ENCODE data around the gene MIAT. TPM values are rescaled to one million over a fixed set of nuclear protein-coding genes. Genes with fewer than 3 reads are reported as not detected.
A peak's percentile ranks its signal among the peaks of the same experiment; 100 is the strongest.
"Not testable (repeated sequence)": the region's sequence is repeated elsewhere in the genome, so short reads cannot be mapped to it uniquely, and the experiment has no call there.

Gene MIAT
- polyA plus RNA-seq = 1 to 10 TPM in 1 of 4 donors, under 1 TPM in 2, not detected in 1; 0.27 to 1.3 (median 0.58) TPM
- long read RNA-seq, donor 1, full-length matches to known transcripts = 2 of 2 reads
- long read RNA-seq, donor 1, partial matches to known transcripts = 0 of 2 reads
- long read RNA-seq, donor 1, other reads (novel, unspliced or antisense) = 0 of 2 reads
- long read RNA-seq, donor 2 = 0 reads
- long read RNA-seq, donor 3 = 0 reads
- long read RNA-seq, donor 4, full-length matches to known transcripts = 1 of 1 reads
- long read RNA-seq, donor 4, partial matches to known transcripts = 0 of 1 reads
- long read RNA-seq, donor 4, other reads (novel, unspliced or antisense) = 0 of 1 reads
- long read RNA-seq, donor 5 = 0 reads
- long read RNA-seq, donor 6 = 0 reads
- long read RNA-seq, donor 7 = 0 reads
- long read RNA-seq, donor 8 = 0 reads
- long read RNA-seq, donor 9, full-length matches to known transcripts = 1 of 1 reads
- long read RNA-seq, donor 9, partial matches to known transcripts = 0 of 1 reads
- long read RNA-seq, donor 9, other reads (novel, unspliced or antisense) = 0 of 1 reads
- long read RNA-seq, donor 10, full-length matches to known transcripts = 1 of 1 reads
- long read RNA-seq, donor 10, partial matches to known transcripts = 0 of 1 reads
- long read RNA-seq, donor 10, other reads (novel, unspliced or antisense) = 0 of 1 reads

DNA sequence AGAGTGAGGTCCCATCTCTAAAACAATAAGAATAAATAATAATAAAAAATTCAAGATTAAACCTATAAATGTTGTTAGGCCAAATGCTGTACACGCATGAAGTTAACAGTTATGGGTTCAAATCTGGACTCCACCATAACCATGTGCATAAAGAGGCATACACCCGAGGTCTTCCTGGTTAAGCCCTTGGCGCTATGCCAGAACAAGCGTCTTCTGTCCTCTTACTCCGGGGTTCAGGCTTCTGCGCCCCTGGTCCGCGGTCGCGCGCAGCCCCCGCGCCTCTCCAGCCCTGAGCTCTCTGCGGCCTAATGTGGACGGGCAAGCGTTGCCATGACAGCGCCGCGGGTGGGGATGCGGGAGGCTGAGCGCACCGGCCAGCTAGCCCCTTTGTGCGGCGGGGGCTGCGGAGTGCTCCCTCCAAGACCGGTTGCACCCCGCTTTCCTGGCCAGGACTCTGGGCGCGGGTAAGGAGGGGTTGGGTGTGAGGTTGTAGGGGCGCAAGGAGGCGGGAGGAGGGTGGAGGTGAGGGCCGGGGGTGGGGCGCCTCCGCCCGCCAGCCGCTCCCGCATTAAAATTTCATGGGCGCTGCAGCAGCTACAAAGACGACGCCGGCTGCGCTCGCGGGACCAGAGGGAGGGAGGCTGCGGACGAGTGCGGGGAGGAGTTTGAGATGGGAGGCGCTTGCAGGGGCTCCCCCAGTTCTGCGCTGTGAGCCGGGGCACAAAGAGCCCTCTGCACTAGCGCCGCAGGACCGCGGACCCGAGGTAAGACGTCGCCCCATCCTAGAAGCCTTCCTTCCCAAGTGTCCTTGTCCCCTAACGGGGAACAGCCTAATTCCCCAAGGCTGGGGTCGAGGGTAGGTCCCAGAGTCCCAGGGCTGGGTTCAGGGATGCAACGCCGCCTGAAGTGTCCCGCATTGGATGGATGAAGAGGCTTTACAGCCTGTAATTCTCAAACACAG is at the start of gene MIAT:
Gene MIAT (plus strand): TSS at position 698 of the 961 bp plus-strand sequence.
- Histone ChIP-seq H3K4me3 (ENCODE audit: low read depth in 1 of 3, low read length in 3 of 3) (peak within 1 kb of the TSS in 2 of 3 donors; percentile 28 to 30), H3K36me3 (ENCODE audit: control insufficient read depth in 3 of 3, insufficient read depth in 2 of 3, low read depth in 1 of 3, low read length in 3 of 3) (no peaks in the 10 kb centered on the region), H3K4me1 (ENCODE audit: control insufficient read depth in 3 of 3, insufficient read depth in 2 of 3, low read depth in 1 of 3, low read length in 2 of 3) (peaks cover 0 to 11% (median 4%) of the 10 kb centered on the region in 3 donors), H3K27ac (ENCODE audit: low read depth in 1 of 3, low read length in 2 of 3) (no peak within 1 kb of the TSS), H3K27me3 (ENCODE audit: control insufficient read depth in 3 of 3, insufficient read depth in 3 of 3, low read length in 3 of 3) (peaks cover 0 to 63% (median 8%) of the 10 kb centered on the region in 3 donors), H3K9me3 (ENCODE audit: control insufficient read depth in 2 of 2, insufficient read depth in 1 of 2, low read depth in 1 of 2, low read length in 1 of 2) (no peaks in the 10 kb centered on the region)
- 1 to 3% (median 1%) methylated on average over 61 to 62 of the region's 62 CpGs for WGBS, 3 donors
- no peak for FAIRE-seq
- peak in 1 of 2 donors; percentile 26 for DNase-seq

DNA sequence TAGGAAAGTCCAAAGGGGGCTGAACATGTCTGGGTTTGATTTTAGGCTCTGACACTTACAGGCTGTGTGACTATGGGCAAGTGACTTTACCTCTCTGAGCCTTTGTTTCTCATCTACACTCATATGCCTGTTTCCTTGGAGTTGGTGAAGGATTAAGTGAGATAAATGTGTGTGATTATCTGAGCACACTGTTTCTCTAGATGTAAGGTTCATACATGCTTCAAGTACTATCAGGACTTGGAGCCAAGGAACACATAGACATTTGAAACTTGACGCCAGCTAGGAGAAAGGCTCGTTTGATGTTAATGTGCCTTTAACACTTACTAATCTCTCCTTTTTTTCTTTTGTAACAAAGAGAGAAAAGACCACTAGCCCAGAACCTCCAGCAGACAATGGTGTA is 49.3 kb upstream of the MIAT start:
- Histone ChIP-seq H3K4me1 (ENCODE audit: control insufficient read depth in 3 of 3, insufficient read depth in 2 of 3, low read depth in 1 of 3, low read length in 2 of 3) (no peaks in the 10 kb centered on the region), H3K9me3 (ENCODE audit: control insufficient read depth in 2 of 2, insufficient read depth in 1 of 2, low read depth in 1 of 2, low read length in 1 of 2) (no peaks in the 10 kb centered on the region), H3K36me3 (ENCODE audit: control insufficient read depth in 3 of 3, insufficient read depth in 2 of 3, low read depth in 1 of 3, low read length in 3 of 3) (no peaks in the 10 kb centered on the region), H3K27ac (ENCODE audit: low read depth in 1 of 3, low read length in 2 of 3) (no peak overlapping the region), H3K4me3 (ENCODE audit: low read depth in 1 of 3, low read length in 3 of 3) (no peak overlapping the region), H3K27me3 (ENCODE audit: control insufficient read depth in 3 of 3, insufficient read depth in 3 of 3, low read length in 3 of 3) (peaks cover 0 to 5% (median 0%) of the 10 kb centered on the region in 3 donors)
- no peak for DNase-seq
- 37 to 56% (median 41%) methylated on average over 2 of the region's 2 CpGs for WGBS, 3 donors
- no peak for FAIRE-seq

DNA sequence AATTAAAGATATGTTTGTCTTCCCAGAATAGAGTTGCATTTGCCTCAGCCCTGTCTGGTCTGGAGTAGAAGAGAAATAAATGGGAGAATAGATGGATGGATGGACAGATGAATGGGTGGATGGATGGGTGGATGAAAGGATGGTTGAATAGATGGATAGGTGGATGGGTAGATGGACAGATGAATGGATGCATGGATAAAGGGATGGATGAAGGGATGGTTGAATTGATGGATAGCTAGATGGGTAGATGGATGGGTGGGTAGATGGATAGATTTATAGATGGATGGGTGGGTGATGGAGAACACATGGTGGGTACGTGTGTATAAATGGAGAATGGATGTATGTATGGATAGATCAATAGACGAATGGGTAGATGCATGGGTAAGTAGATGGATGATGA is 48.1 kb upstream of the MIAT start:
- Histone ChIP-seq H3K9me3 (ENCODE audit: control insufficient read depth in 2 of 2, insufficient read depth in 1 of 2, low read depth in 1 of 2, low read length in 1 of 2) (no peaks in the 10 kb centered on the region), H3K27ac (ENCODE audit: low read depth in 1 of 3, low read length in 2 of 3) (no peak overlapping the region), H3K4me3 (ENCODE audit: low read depth in 1 of 3, low read length in 3 of 3) (no peak overlapping the region), H3K4me1 (ENCODE audit: control insufficient read depth in 3 of 3, insufficient read depth in 2 of 3, low read depth in 1 of 3, low read length in 2 of 3) (no peaks in the 10 kb centered on the region), H3K36me3 (ENCODE audit: control insufficient read depth in 3 of 3, insufficient read depth in 2 of 3, low read depth in 1 of 3, low read length in 3 of 3) (no peaks in the 10 kb centered on the region), H3K27me3 (ENCODE audit: control insufficient read depth in 3 of 3, insufficient read depth in 3 of 3, low read length in 3 of 3) (peaks cover 0 to 7% (median 0%) of the 10 kb centered on the region in 3 donors)
- DNase-seq (no peak), FAIRE-seq (no peak)
- 85 to 92% (median 92%) methylated on average over 2 of the region's 2 CpGs for WGBS, 3 donors

DNA sequence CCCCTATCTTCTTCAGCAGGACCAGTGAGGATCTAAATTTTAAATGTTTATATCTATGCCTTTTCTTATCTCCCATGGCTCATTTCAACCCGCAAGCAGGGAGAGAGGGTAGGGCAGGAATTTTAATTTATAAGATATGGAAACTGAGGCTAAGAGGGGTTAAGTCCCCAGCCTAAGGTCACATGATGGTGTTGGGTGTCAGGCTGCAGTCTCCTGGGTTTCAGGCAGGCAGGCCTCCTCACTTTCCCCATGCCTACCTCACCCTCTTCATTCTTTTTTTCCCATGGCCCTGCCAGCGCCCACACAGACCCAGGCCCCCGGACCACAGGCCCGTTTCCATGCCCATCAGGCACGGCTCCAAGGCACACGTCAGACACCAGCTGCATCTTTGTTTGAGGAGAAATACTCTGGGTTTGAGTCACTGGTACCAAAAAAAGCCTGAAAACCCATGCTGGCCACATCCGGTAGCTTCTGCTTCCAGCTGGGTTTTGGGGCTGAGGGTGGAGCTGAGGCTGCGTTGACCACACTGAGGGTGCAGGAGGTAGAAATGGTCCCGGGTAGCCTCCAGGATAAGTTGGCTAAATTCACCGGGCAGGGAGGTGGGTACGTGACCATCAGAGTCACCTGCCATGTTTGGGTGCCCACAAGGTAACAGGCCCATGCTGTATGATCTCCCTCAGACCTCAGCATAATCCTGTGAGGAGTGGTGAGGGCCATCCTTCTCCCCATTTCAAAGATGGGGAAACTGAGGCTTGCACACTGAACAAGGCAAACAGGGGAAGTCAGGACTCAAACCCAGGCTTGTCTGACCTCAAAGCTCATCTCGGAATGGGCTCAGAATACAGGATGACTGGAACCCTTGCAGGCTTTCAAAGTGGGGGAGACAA is 47.1 kb upstream of the MIAT start:
- 62 to 76% (median 63%) methylated on average over 12 of the region's 12 CpGs for WGBS, 3 donors
- H3K36me3 ChIP-seq (ENCODE audit: control insufficient read depth in 3 of 3, insufficient read depth in 2 of 3, low read depth in 1 of 3, low read length in 3 of 3) = no peaks in the 10 kb centered on the region
- H3K4me3 ChIP-seq (ENCODE audit: low read depth in 1 of 3, low read length in 3 of 3) = no peak overlapping the region
- DNase-seq (peak in 1 of 2 donors; percentile 15), FAIRE-seq (no peak)
- H3K27ac ChIP-seq (ENCODE audit: low read depth in 1 of 3, low read length in 2 of 3) = peak overlapping the region in 1 of 3 donors; percentile 71
- no peaks in the 10 kb centered on the region for H3K4me1 ChIP-seq (ENCODE audit: control insufficient read depth in 3 of 3, insufficient read depth in 2 of 3, low read depth in 1 of 3, low read length in 2 of 3)
- H3K9me3 ChIP-seq (ENCODE audit: control insufficient read depth in 2 of 2, insufficient read depth in 1 of 2, low read depth in 1 of 2, low read length in 1 of 2) = no peaks in the 10 kb centered on the region
- peaks cover 0 to 10% (median 0%) of the 10 kb centered on the region in 3 donors for H3K27me3 ChIP-seq (ENCODE audit: control insufficient read depth in 3 of 3, insufficient read depth in 3 of 3, low read length in 3 of 3)

DNA sequence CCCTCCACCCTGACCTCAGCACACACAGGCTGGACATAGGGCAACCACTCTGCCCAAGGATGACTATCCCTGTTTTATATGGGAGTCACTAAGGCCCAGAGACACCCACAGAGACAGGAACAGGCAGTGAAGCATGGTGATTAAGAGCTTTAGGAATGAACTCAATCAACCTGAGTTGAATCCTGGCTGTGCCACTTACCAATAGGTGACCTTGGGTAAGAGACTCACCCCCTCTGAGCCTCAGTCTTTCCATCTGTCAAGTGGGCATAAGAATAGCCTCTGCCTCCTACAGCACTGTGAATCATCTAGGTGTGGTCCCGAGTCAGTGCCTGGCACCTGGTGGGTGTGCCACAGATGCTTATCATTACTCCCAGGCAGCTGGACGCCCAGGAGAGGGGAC is 46.4 kb upstream of the MIAT start:
- FAIRE-seq (no peak), DNase-seq (no peak)
- Histone ChIP-seq H3K36me3 (ENCODE audit: control insufficient read depth in 3 of 3, insufficient read depth in 2 of 3, low read depth in 1 of 3, low read length in 3 of 3) (no peaks in the 10 kb centered on the region), H3K9me3 (ENCODE audit: control insufficient read depth in 2 of 2, insufficient read depth in 1 of 2, low read depth in 1 of 2, low read length in 1 of 2) (no peaks in the 10 kb centered on the region), H3K27me3 (ENCODE audit: control insufficient read depth in 3 of 3, insufficient read depth in 3 of 3, low read length in 3 of 3) (peaks cover 0 to 10% (median 0%) of the 10 kb centered on the region in 3 donors), H3K27ac (ENCODE audit: low read depth in 1 of 3, low read length in 2 of 3) (peak overlapping the region in 1 of 3 donors; percentile 35), H3K4me1 (ENCODE audit: control insufficient read depth in 3 of 3, insufficient read depth in 2 of 3, low read depth in 1 of 3, low read length in 2 of 3) (no peaks in the 10 kb centered on the region), H3K4me3 (ENCODE audit: low read depth in 1 of 3, low read length in 3 of 3) (no peak overlapping the region)
- 0 to 68% (median 53%) methylated on average over 2 of the region's 2 CpGs for WGBS, 3 donors

DNA sequence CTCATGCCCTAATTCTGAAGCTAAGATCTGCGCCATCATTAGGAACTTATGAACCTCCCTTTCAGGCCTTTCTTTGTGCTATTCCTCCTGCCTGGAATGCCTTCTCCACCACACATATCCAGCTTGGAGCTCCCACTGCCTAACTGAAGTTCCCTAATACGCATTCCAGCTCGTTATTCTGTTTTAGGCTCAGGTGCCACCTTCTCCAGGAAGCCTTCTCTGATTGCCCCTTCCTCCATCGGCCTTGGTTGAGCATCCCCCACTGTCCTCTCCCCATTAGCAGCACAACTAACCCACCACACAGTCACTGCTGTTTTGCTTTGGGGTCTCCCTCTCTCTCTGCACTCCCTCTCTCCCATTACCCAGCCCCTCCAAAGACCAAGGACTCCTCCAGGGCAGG is 44.7 kb upstream of the MIAT start:
- FAIRE-seq = no peak
- H3K27ac ChIP-seq (ENCODE audit: low read depth in 1 of 3, low read length in 2 of 3) = no peak overlapping the region
- no peaks in the 10 kb centered on the region for H3K4me1 ChIP-seq (ENCODE audit: control insufficient read depth in 3 of 3, insufficient read depth in 2 of 3, low read depth in 1 of 3, low read length in 2 of 3)
- no peaks in the 10 kb centered on the region for H3K9me3 ChIP-seq (ENCODE audit: control insufficient read depth in 2 of 2, insufficient read depth in 1 of 2, low read depth in 1 of 2, low read length in 1 of 2)
- peaks cover 0 to 10% (median 0%) of the 10 kb centered on the region in 3 donors for H3K27me3 ChIP-seq (ENCODE audit: control insufficient read depth in 3 of 3, insufficient read depth in 3 of 3, low read length in 3 of 3)
- H3K4me3 ChIP-seq (ENCODE audit: low read depth in 1 of 3, low read length in 3 of 3) = no peak overlapping the region
- H3K36me3 ChIP-seq (ENCODE audit: control insufficient read depth in 3 of 3, insufficient read depth in 2 of 3, low read depth in 1 of 3, low read length in 3 of 3) = no peaks in the 10 kb centered on the region
- 86 to 94% (median 88%) methylated on average over 4 of the region's 4 CpGs for WGBS, 3 donors
- DNase-seq = no peak

DNA sequence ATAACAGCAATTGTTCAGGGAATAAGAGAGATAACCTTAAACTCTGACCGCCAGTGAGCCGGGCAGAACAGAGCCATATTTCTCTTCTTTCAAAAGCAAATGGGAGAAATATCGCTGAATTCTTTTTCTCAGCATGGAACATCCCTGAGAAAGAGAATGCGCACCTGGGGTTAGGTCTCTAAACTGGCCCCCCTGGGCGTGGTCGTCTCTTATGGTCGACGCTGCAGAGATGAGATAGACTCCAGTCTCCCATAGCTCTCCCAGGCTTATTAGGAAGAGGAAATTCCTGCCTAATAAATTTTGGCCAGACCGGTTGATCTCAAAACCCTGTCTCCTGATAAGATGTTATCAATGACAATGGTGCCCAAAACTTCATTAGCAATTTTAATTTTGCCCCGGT is 43.6 kb upstream of the MIAT start:
- H3K4me1 ChIP-seq (ENCODE audit: control insufficient read depth in 3 of 3, insufficient read depth in 2 of 3, low read depth in 1 of 3, low read length in 2 of 3); H3K9me3 ChIP-seq (ENCODE audit: control insufficient read depth in 2 of 2, insufficient read depth in 1 of 2, low read depth in 1 of 2, low read length in 1 of 2); H3K36me3 ChIP-seq (ENCODE audit: control insufficient read depth in 3 of 3, insufficient read depth in 2 of 3, low read depth in 1 of 3, low read length in 3 of 3); H3K27ac ChIP-seq (ENCODE audit: low read depth in 1 of 3, low read length in 2 of 3); H3K27me3 ChIP-seq (ENCODE audit: control insufficient read depth in 3 of 3, insufficient read depth in 3 of 3, low read length in 3 of 3); H3K4me3 ChIP-seq (ENCODE audit: low read depth in 1 of 3, low read length in 3 of 3); DNase-seq; FAIRE-seq: not testable (repeated sequence)
- 40 to 52% (median 41%) methylated on average over 9 to 10 of the region's 10 CpGs for WGBS, 3 donors

Measured in small intestine (tissue), 16 donors.